ENCODE results near the gene YTHDC1.

DNA sequence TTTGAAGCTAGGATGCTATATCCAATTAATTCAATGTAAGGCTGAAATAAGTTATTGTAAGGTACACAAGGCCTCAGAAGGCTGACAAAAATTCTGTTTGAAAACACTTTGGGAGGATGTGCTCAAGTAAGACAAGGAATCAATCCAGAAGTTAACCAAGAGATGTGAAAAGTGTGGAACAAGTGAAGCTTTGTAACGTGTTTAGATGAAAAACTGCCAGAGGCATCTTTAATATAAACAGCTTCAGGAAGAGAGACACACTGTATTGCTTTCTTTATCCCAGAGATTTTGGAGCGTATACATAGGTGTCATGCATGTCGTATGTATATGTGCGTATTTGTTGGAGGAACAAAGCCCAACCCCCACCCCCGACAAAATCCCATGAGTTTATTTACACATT, 28.3 kb upstream of the YTHDC1 start:
- TF ChIP-seq, protein P1, sequence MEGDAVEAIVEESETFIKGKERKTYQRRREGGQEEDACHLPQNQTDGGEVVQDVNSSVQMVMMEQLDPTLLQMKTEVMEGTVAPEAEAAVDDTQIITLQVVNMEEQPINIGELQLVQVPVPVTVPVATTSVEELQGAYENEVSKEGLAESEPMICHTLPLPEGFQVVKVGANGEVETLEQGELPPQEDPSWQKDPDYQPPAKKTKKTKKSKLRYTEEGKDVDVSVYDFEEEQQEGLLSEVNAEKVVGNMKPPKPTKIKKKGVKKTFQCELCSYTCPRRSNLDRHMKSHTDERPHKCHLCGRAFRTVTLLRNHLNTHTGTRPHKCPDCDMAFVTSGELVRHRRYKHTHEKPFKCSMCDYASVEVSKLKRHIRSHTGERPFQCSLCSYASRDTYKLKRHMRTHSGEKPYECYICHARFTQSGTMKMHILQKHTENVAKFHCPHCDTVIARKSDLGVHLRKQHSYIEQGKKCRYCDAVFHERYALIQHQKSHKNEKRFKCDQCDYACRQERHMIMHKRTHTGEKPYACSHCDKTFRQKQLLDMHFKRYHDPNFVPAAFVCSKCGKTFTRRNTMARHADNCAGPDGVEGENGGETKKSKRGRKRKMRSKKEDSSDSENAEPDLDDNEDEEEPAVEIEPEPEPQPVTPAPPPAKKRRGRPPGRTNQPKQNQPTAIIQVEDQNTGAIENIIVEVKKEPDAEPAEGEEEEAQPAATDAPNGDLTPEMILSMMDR (IDR thresholded peaks at IDR 0.05) = no peak
- no peak for TF ChIP-seq POLR2A (IDR thresholded peaks at IDR 0.05)
